ENCODE data around the gene DLG2.

- TF ChIP-seq CTCF (IDR thresholded peaks at IDR 0.05) (no peak), ZFX (IDR thresholded peaks at IDR 0.05; ENCODE audit: borderline replicate concordance) (no peak)
Measured at GRCh38 chr11:83773950-83774880, 1852.9 kb downstream of the DLG2 start.

All from 22Rv1 (cell line).